Stimulated activated CD4-positive, alpha-beta T cell treated with anti-CD3 and anti-CD28 coated beads, TNF-alpha, amount 100 ng/mL, for 4 hours (primary cell): ENCODE results near the gene CDK11A.
"Not testable (repeated sequence)": the region's sequence is repeated elsewhere in the genome, so short reads cannot be mapped to it uniquely, and the experiment has no call there.

ENCODE experiments used
- DNase-seq, 3 experiments: peaks; one replicate each; pipeline ENCODE4 v3.0.0-alpha.2; 2020; ENCODE audit warnings: low read depth in 3 of 3

The CDK11A gene

GRCh38 chr1:1754051-1754815, 30.1 kb upstream of the CDK11A start:
- no peak for DNase-seq

GRCh38 chr1:1753607-1754005, 29.4 kb upstream of the CDK11A start:
- DNase-seq: no peak

GRCh38 chr1:1752636-1753606, 28.8 kb upstream of the CDK11A start:
- no peak for DNase-seq

GRCh38 chr1:1752190-1752589, 28.0 kb upstream of the CDK11A start:
- no peak for DNase-seq

- not testable (repeated sequence) for DNase-seq
These were observed 25.8 kb upstream of the CDK11A start for GRCh38 chr1:1749941-1750340.

- DNase-seq: no peak
These were observed 24.6 kb upstream of the CDK11A start for GRCh38 chr1:1748686-1749321.

GRCh38 chr1:1746566-1746909, 22.4 kb upstream of the CDK11A start:
- DNase-seq: not testable (repeated sequence)

GRCh38 chr1:1745651-1746565, 21.8 kb upstream of the CDK11A start:
- peak; percentile 87 to 94 (median 89) for DNase-seq

- not testable (repeated sequence) for DNase-seq
These were observed 18.4 kb upstream of the CDK11A start for GRCh38 chr1:1742529-1742928.

GRCh38 chr1:1741013-1741412, 16.9 kb upstream of the CDK11A start:
- DNase-seq: not testable (repeated sequence)

GRCh38 chr1:1738799-1739337, 14.7 kb upstream of the CDK11A start:
- DNase-seq: not testable (repeated sequence)

GRCh38 chr1:1737675-1738590, 13.8 kb upstream of the CDK11A start:
- DNase-seq: not testable (repeated sequence)

GRCh38 chr1:1732381-1732780, 8.2 kb upstream of the CDK11A start:
- no peak for DNase-seq

- no peak for DNase-seq
These were observed 6.7 kb upstream of the CDK11A start for GRCh38 chr1:1730870-1731269.

- DNase-seq: not testable (repeated sequence)
These were observed 6.1 kb upstream of the CDK11A start for GRCh38 chr1:1730230-1730629.

GRCh38 chr1:1729116-1729816, 5.1 kb upstream of the CDK11A start:
- DNase-seq: not testable (repeated sequence)

- not testable (repeated sequence) for DNase-seq
These were observed 4.3 kb upstream of the CDK11A start for GRCh38 chr1:1728308-1729005.

GRCh38 chr1:1727131-1727651, 3.0 kb upstream of the CDK11A start:
- not testable (repeated sequence) for DNase-seq
